Measurements from ENCODE around the gene ARGFX.

GRCh38 chr3:121542924-121543323, 24.8 kb upstream of the ARGFX start:
- TF ChIP-seq CTCF (conservative IDR thresholded peaks at IDR 0.05; ENCODE audit: low read length) (no peak), EZH2phosphoT487 (IDR thresholded peaks at IDR 0.05; ENCODE audit: borderline replicate concordance, low read depth, low read length) (no peak)

All from OCI-LY7 (cell line).